HTR-8/SVneo (cell line): ENCODE results near the gene RPL37.

Source experiments
- DNase-seq: peaks from one replicate; pipeline ENCODE4 v3.0.0; 2011; ENCODE audit warnings: low spot score, mixed read lengths; ENCODE audit not compliant: insufficient read length
- FAIRE-seq: peaks from 2 replicates; lab custom pipeline; 2011; peaks lifted over from hg19 to GRCh38; lab: Jason Lieb, UNC

The RPL37 gene

GRCh38 chr5:40775846-40776657 lies 59.0 kb downstream of the RPL37 start:
- FAIRE-seq = no peak

More at GRCh38 chr5:40775846-40776657, 59.0 kb downstream of the RPL37 start:
- DNase-seq = no peak
